ENCODE data around the gene WDR70. TPM values are rescaled to one million over a fixed set of nuclear protein-coding genes. Genes with fewer than 3 reads are reported as not detected.

WDR70 gene
- total RNA-seq, 1 donor from 2014 or later = 29.0 TPM

DNA sequence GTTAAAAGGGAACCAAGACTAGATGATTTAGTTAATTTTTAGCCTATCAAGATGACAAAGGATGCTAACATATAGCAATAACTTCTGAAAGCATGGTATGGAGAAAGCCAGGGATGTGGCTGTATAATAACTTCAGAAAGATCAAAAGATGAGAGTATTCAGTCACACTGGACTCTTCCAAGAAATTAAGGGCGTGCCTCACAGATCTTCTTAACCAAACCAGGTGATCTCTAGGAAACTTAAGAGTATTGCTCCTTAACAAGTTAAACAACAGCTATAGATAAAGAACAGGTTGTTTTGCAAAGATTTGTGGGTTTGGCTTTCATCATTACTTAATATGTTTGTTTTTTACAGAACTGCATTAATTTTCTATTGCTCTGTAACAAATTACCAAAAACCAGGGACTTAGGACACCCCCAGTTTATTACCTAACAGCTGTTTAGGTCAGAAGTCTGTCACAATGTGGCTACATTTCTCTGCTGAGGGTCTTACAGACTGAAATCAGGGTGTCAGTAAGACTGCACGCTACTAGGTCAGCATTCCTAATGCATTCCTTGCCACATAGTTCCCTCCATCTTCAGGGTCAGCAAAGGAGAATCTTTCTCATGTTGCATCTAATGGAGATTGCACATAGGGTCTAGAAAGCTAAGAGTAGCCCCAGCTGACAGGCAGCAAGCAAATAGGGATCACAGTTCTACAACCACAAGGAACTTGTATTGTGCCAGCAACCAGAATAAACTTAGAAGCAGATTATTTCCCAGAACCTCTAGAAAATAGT, 113.8 kb downstream of the WDR70 start:
- Histone ChIP-seq H3K4me1 (no peaks in the 10 kb centered on the region), H3K36me3 (no peaks in the 10 kb centered on the region), H3K27ac (no peak overlapping the region), H3K27me3 (ENCODE audit: low read depth) (no peaks in the 10 kb centered on the region), H3K9me3 (peaks cover 5% of the 10 kb centered on the region), H3K4me3 (no peak overlapping the region)
- no peak for TF ChIP-seq CTCF (IDR thresholded peaks at IDR 0.05)
- no peak for ATAC-seq
- DNase-seq = no peak
- intact Hi-C loops (cut with DNase I) = no loop called here

DNA sequence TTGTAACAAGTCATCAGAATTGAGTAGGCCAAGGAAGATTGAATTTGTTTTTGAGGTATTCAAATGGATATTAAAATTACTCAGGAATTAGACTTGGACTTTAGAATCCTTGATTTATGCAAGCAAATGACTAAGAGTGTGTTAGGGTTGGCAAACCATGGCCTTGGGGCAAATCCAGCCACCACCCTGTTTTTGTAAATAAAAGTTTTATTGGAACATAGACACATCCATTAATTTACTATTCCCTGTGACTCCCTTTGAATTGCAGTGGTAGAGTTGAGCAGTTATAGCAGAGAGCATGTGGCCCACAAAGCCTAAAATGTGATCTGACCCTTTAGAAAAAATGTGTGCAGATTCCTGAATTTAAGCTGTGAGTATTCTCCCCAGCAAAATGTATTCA, 115.6 kb downstream of the WDR70 start:
- Histone ChIP-seq H3K27ac (no peak overlapping the region), H3K27me3 (ENCODE audit: low read depth) (no peaks in the 10 kb centered on the region), H3K4me3 (no peak overlapping the region), H3K4me1 (no peaks in the 10 kb centered on the region), H3K9me3 (no peaks in the 10 kb centered on the region), H3K36me3 (no peaks in the 10 kb centered on the region)
- DNase-seq (no peak), ATAC-seq (no peak)
- no peak for TF ChIP-seq CTCF (IDR thresholded peaks at IDR 0.05)
- intact Hi-C loops (cut with DNase I) = no loop called here

DNA sequence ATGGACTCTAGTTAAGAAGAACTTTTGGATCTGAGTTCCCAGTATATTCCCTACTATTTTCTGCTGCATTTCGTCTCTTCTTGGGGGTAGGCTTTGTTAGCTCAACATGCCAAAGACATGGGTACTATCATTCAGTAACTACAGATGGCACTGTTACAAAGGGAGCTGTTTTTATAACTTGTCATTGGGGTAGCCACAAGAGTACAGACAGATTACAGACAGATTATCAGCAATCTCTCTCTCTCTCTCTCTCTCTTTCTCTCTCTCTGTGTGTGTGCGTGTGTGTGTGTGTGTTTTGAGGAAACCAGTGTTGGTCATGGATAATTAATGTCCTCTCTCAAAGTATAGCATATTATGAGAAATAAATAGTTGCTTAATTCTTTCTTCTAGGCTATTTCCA, 116.1 kb downstream of the WDR70 start:
- no peaks in the 10 kb centered on the region for H3K27me3 ChIP-seq (ENCODE audit: low read depth)
- H3K4me1 ChIP-seq = no peaks in the 10 kb centered on the region
- H3K27ac ChIP-seq = no peak overlapping the region
- H3K36me3 ChIP-seq = no peaks in the 10 kb centered on the region
- no peak overlapping the region for H3K4me3 ChIP-seq
- intact Hi-C loops (cut with DNase I) = no loop called here
- no peak for TF ChIP-seq CTCF (IDR thresholded peaks at IDR 0.05)
- DNase-seq = no peak
- ATAC-seq = no peak
- H3K9me3 ChIP-seq = no peaks in the 10 kb centered on the region

DNA sequence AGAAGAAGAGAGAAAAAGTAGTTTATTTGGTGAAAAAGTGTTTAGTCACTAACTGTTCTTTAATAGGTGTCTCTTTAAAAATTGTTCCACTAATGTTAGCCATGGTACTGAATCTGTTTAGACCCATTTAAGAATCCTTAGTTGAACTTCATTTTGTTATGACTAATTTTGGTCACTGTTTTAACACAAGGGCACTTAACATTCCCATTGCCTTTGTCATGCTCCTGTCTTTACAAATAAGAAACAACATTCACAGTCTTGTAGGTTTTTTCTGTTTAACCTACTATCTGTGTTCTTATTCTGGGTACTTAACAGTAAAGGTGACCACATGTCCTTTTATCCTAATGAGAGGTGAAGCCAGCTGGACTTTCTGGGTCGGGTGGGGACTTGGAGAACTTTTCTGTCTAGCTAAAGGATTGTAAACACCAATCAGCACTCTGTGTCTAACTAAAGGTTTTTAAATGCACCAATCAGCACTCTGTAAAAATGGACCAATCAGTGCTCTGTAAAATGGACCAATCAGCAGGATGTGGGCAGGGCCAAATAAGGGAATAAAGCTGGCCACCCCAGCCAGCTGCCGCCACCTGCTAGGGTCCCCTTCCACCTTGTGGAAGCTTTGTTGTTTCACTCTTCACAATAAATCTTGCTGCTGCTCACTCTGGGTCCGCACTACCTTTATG, 116.7 kb downstream of the WDR70 start:
- ATAC-seq (peak in 1 of 2 donors; percentile 73), DNase-seq (no peak)
- H3K4me3 ChIP-seq = no peak overlapping the region
- intact Hi-C loops (cut with DNase I) = no loop called here
- no peak for TF ChIP-seq CTCF (IDR thresholded peaks at IDR 0.05)
- no peaks in the 10 kb centered on the region for H3K27me3 ChIP-seq (ENCODE audit: low read depth)
- H3K9me3 ChIP-seq = no peaks in the 10 kb centered on the region
- no peaks in the 10 kb centered on the region for H3K36me3 ChIP-seq
- H3K27ac ChIP-seq = no peak overlapping the region
- H3K4me1 ChIP-seq = no peaks in the 10 kb centered on the region

GRCh38 chr5:37496902-37497445, 117.9 kb downstream of the WDR70 start:
- Histone ChIP-seq H3K27ac (no peak overlapping the region), H3K27me3 (ENCODE audit: low read depth) (no peaks in the 10 kb centered on the region), H3K9me3 (no peaks in the 10 kb centered on the region), H3K4me1 (no peaks in the 10 kb centered on the region), H3K36me3 (no peaks in the 10 kb centered on the region), H3K4me3 (no peak overlapping the region)
- TF ChIP-seq CTCF (IDR thresholded peaks at IDR 0.05) = no peak
- intact Hi-C loops (cut with DNase I) = no loop called here
- ATAC-seq (no peak), DNase-seq (no peak)

All from lower lobe of right lung (tissue), 2 donors.